OCI-LY1 (cell line): ENCODE results near the gene ME3.

ENCODE experiments used
- H2AFZ ChIP-seq: fragments of 200-600 bp; sonication (generic), shearing (Covaris generic); 2 replicates; pipeline ENCODE4 v1.6.0; 2014; ENCODE audit warnings: antibody characterized with exemption, mild to moderate bottlenecking, low read length
- H3F3A ChIP-seq: fragments of 200-600 bp; sonication (generic), shearing (Covaris generic); 2 replicates; pipeline ENCODE4 v1.6.0; 2014; ENCODE audit warnings: mild to moderate bottlenecking, antibody characterized with exemption, low read length, moderate library complexity; ENCODE audit not compliant: insufficient read depth
- H3K27ac ChIP-seq: fragments of 200-600 bp; sonication (generic); 2 replicates; pipeline ENCODE4 v1.5.1; 2014; ENCODE audit warnings: low read length, mixed run types, mild to moderate bottlenecking, low read depth; ENCODE audit not compliant: poor library complexity, severe bottlenecking
- H3K27me3 ChIP-seq: fragments of 200-600 bp; sonication (generic); 2 replicates; pipeline ENCODE4 v1.6.0; 2014; ENCODE audit warnings: antibody characterized with exemption, mild to moderate bottlenecking, low read length, moderate library complexity; ENCODE audit not compliant: insufficient read depth
- H3K36me3 ChIP-seq: fragments of 200-600 bp; sonication (generic); 2 replicates; pipeline ENCODE4 v1.6.1; 2014; ENCODE audit warnings: mild to moderate bottlenecking, antibody characterized with exemption, low read length, moderate library complexity, mixed read lengths; ENCODE audit not compliant: insufficient read depth
- H3K4me1 ChIP-seq: fragments of 200-600 bp; sonication (generic); 2 replicates; pipeline ENCODE4 v1.5.1; 2014; ENCODE audit warnings: mild to moderate bottlenecking, low read length, moderate library complexity; ENCODE audit not compliant: insufficient read depth, severe bottlenecking
- H3K4me2 ChIP-seq: fragments of 200-600 bp; sonication (generic), shearing (Covaris generic); 2 replicates; pipeline ENCODE4 v1.6.1; 2014; ENCODE audit warnings: low read length
- H3K4me3 ChIP-seq: fragments of 200-600 bp; sonication (generic); 2 replicates; pipeline ENCODE4 v1.5.1; 2014; ENCODE audit warnings: low read length, low read depth, mild to moderate bottlenecking, mixed read lengths; ENCODE audit not compliant: poor library complexity, severe bottlenecking
- H3K79me2 ChIP-seq: fragments of 200-600 bp; shearing (Covaris generic); 2 replicates; pipeline ENCODE4 v1.6.1; 2016; ENCODE audit warnings: mixed run types, low read length, mixed read lengths; ENCODE audit not compliant: insufficient read depth
- H3K9ac ChIP-seq: fragments of 200-600 bp; sonication (generic), shearing (Covaris generic); 2 replicates; pipeline ENCODE4 v1.6.1; 2014; ENCODE audit warnings: mild to moderate bottlenecking, low read length, mixed read lengths
- H3K9me2 ChIP-seq: fragments of 200-600 bp; sonication (generic), shearing (Covaris generic); 2 replicates; pipeline ENCODE4 v1.6.1; 2014; ENCODE audit warnings: low read depth, mild to moderate bottlenecking, low read length, mixed read lengths
- H3K9me3 ChIP-seq: fragments of 200-600 bp; shearing (Covaris generic); 2 replicates; pipeline ENCODE4 v1.6.1; 2014; ENCODE audit warnings: low read length, mixed read lengths
- H4K20me1 ChIP-seq: fragments of 200-600 bp; sonication (generic), shearing (Covaris generic); 2 replicates; pipeline ENCODE4 v1.6.0; 2016; ENCODE audit warnings: mild to moderate bottlenecking, low read length; ENCODE audit not compliant: insufficient read depth
- CTCF ChIP-seq: fragments of 200-600 bp; sonication (generic), shearing (Covaris generic); IDR thresholded peaks from 2 replicates; pipeline ENCODE4 v1.5.1; 2017; ENCODE audit warnings: mild to moderate bottlenecking, antibody characterized with exemption, low read length, moderate library complexity, mixed read lengths
- EZH2 ChIP-seq: fragments of 200-600 bp; sonication (generic), shearing (Covaris generic); IDR thresholded peaks from 2 replicates; pipeline ENCODE4 v1.8.0; 2017; ENCODE audit warnings: borderline replicate concordance, mixed run types, mild to moderate bottlenecking, antibody characterized with exemption, low read length, moderate library complexity, mixed read lengths

Gene ME3

GRCh38 chr11:86518211-86518610 is 154.2 kb downstream of the ME3 start:
- no peaks in the 10 kb centered on the region for H3F3A ChIP-seq
- H3K9me2 ChIP-seq, result no peaks in the 10 kb centered on the region
- no peaks in the 10 kb centered on the region for H3K36me3 ChIP-seq
- H4K20me1 ChIP-seq, result no peaks in the 10 kb centered on the region
- H3K9me3 ChIP-seq, result no peaks in the 10 kb centered on the region
- no peak overlapping the region for H2AFZ ChIP-seq
- H3K79me2 ChIP-seq, result no peaks in the 10 kb centered on the region
- TF ChIP-seq EZH2 (no peak), CTCF (no peak)
- H3K27me3 ChIP-seq, result no peaks in the 10 kb centered on the region; the same call in 1 of the 2 replicates
- H3K4me3 ChIP-seq, result no peak overlapping the region
- H3K4me1 ChIP-seq, result no peaks in the 10 kb centered on the region
- no peak overlapping the region for H3K27ac ChIP-seq
- no peak overlapping the region for H3K9ac ChIP-seq
- no peak overlapping the region for H3K4me2 ChIP-seq

DNA sequence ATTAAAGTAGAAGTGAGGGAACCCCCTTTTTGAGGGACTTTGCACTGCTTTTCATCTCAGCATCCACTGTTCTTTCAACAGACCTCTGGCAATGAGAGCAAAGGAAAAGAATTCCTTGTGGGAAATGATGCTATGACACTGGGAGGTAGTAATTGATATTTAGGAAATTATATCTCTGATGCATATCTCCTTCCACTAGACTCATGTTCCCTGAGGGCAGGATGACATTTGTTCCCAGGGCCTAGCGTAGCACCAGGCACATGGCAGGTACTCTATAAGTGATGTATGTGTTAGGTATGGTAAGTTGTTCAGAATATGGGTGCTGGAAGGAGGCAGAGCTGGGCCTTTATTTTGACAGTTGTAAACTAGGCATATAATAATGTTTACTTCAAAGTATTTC is 154.9 kb downstream of the ME3 start:
- Histone ChIP-seq H4K20me1 (no peaks in the 10 kb centered on the region), H3K9me3 (no peaks in the 10 kb centered on the region), H2AFZ (no peak overlapping the region), H3K4me1 (no peaks in the 10 kb centered on the region), H3K27ac (no peak overlapping the region), H3K9me2 (no peaks in the 10 kb centered on the region), H3K4me3 (no peak overlapping the region), H3K9ac (no peak overlapping the region), H3K4me2 (no peak overlapping the region), H3K36me3 (no peaks in the 10 kb centered on the region), H3K79me2 (no peaks in the 10 kb centered on the region), H3K27me3 (no peaks in the 10 kb centered on the region; the same call in 1 of the 2 replicates), H3F3A (no peaks in the 10 kb centered on the region)
- TF ChIP-seq EZH2 (no peak), CTCF (no peak)

DNA sequence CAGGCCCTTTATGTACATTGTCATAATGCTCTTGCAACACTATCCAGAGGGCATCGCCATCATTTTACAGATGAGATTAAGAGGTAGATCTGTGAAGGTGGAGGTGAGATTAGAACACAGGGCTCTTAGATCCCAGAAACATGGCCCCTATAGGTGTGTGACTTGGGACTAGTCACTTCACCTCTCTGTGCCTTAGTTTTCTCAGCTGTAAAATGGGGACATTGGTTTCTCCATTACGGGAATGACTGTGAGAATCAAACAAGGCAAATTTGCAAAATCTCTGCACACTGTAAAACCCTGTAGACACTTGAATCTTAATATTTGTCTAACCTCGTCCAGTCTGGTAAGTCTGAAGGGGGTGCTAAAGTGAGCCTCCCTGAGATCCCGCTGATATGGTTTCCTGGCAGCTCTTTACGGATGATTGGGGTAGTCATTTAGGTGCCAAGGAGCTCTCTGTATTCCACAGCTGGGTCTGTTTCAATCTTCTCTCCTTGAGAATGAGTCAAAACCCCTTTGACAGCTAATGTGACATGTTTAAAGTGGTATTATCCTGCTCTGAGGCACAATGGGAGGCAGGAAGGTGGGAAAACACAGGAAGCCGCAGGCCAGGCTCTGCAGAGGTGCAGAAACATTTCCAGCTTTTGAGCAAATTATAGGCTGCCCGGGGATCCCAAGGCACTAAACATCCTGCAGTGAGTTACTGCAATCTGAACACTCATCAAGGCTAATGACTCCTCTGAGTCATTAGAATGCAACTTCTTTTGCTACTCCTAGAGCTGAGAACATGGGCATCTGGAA is 156.9 kb downstream of the ME3 start:
- H3K4me1 ChIP-seq, result no peaks in the 10 kb centered on the region
- H3K27ac ChIP-seq, result no peak overlapping the region
- no peak overlapping the region for H3K4me2 ChIP-seq
- H3K79me2 ChIP-seq, result no peaks in the 10 kb centered on the region
- no peak overlapping the region for H3K9ac ChIP-seq
- no peaks in the 10 kb centered on the region for H3K36me3 ChIP-seq
- H4K20me1 ChIP-seq, result no peaks in the 10 kb centered on the region
- no peak overlapping the region for H2AFZ ChIP-seq
- H3K27me3 ChIP-seq, result no peaks in the 10 kb centered on the region; the same call in 1 of the 2 replicates
- no peaks in the 10 kb centered on the region for H3K9me3 ChIP-seq
- no peaks in the 10 kb centered on the region for H3K9me2 ChIP-seq
- H3F3A ChIP-seq, result no peaks in the 10 kb centered on the region
- TF ChIP-seq CTCF (no peak), EZH2 (no peak)
- no peak overlapping the region for H3K4me3 ChIP-seq
